IPS-18c (cell line): Measurements from ENCODE around the gene PATJ.
"Not testable (repeated sequence)": the region's sequence is repeated elsewhere in the genome, so short reads cannot be mapped to it uniquely, and the experiment has no call there.

Experiments
- H3K4me3 ChIP-seq: 2 replicates; pipeline ENCODE4 v1.7.0; 2013; ENCODE audit warnings: low read depth, mild to moderate bottlenecking, low read length, moderate library complexity; ENCODE audit not compliant: insufficient read depth
- H3K9me3 ChIP-seq: one replicate; pipeline ENCODE4 v1.6.1; 2013; ENCODE audit warnings: mild to moderate bottlenecking, low read length, moderate library complexity; ENCODE audit not compliant: control insufficient read depth, insufficient read depth

PATJ gene

GRCh38 chr1:62208970-62209369, 466.7 kb downstream of the PATJ start:
- Histone ChIP-seq H3K4me3 (no peak overlapping the region), H3K9me3 (no peaks in the 10 kb centered on the region)

- Histone ChIP-seq H3K9me3 (no peaks in the 10 kb centered on the region), H3K4me3 (no peak overlapping the region)
Observed at GRCh38 chr1:62209931-62210595, 467.8 kb downstream of the PATJ start.

GRCh38 chr1:62210960-62211359, 468.7 kb downstream of the PATJ start:
- Histone ChIP-seq H3K9me3 (no peaks in the 10 kb centered on the region), H3K4me3 (no peak overlapping the region)

GRCh38 chr1:62212411-62212810, 470.1 kb downstream of the PATJ start:
- Histone ChIP-seq H3K4me3 (no peak overlapping the region), H3K9me3 (no peaks in the 10 kb centered on the region)

GRCh38 chr1:62213075-62213914, 471.0 kb downstream of the PATJ start:
- Histone ChIP-seq H3K4me3 (no peak overlapping the region), H3K9me3 (no peaks in the 10 kb centered on the region)

- H3K4me3 ChIP-seq, result no peak overlapping the region
Observed at GRCh38 chr1:62218604-62219003, 476.3 kb downstream of the PATJ start.

GRCh38 chr1:62220456-62220855, 478.2 kb downstream of the PATJ start:
- not testable (repeated sequence) for H3K9me3 ChIP-seq, H3K4me3 ChIP-seq

More at GRCh38 chr1:62218604-62219003, 476.3 kb downstream of the PATJ start:
- H3K9me3 ChIP-seq, result no peaks in the 10 kb centered on the region

- H3K4me3 ChIP-seq, result no peak overlapping the region
Observed at GRCh38 chr1:62221171-62221570, 478.9 kb downstream of the PATJ start.

GRCh38 chr1:62222321-62222720, 480.0 kb downstream of the PATJ start:
- Histone ChIP-seq H3K4me3 (no peak overlapping the region), H3K9me3 (no peaks in the 10 kb centered on the region)

More at GRCh38 chr1:62221171-62221570, 478.9 kb downstream of the PATJ start:
- no peaks in the 10 kb centered on the region for H3K9me3 ChIP-seq

GRCh38 chr1:62224182-62224581, 481.9 kb downstream of the PATJ start:
- H3K9me3 ChIP-seq, result no peaks in the 10 kb centered on the region

GRCh38 chr1:62227496-62227895, 485.2 kb downstream of the PATJ start:
- Histone ChIP-seq H3K4me3 (no peak overlapping the region), H3K9me3 (no peaks in the 10 kb centered on the region)

More at GRCh38 chr1:62224182-62224581, 481.9 kb downstream of the PATJ start:
- H3K4me3 ChIP-seq, result no peak overlapping the region
